ENCODE measurements around the gene DCPS. TPM values are rescaled to one million over a fixed set of nuclear protein-coding genes. Genes with fewer than 3 reads are reported as not detected.

Gene DCPS
- total and polyA plus RNA-seq, 7 experiments from 2014 or later: 11.0 to 39.2 (median 17.9) TPM

- Mint-ChIP-seq H3K36me3 (peaks cover 17 to 44% (median 34%) of the 10 kb centered on the region in 5 donors), H3K27me3 (no peaks in the 10 kb centered on the region), H3K9me3 (peaks cover 0 to 11% (median 5%) of the 10 kb centered on the region in 11 donors), H3K4me1 (peaks cover 39 to 50% (median 42%) of the 10 kb centered on the region in 7 donors), H3K4me3 (peak overlapping the region; percentile 55 to 77 (median 62)), H3K27ac (peak overlapping the region; percentile 7 to 92 (median 87))
- ATAC-seq (peak; percentile 79), DNase-seq (peak in 2 of 9 donors; percentile 21 to 27)
- CTCF ChIA-PET: interaction anchor here (0.6 to 2.6 kb wide), 7 partner anchors 8 to 191 kb away, joined by 3 to 7 read pairs (median 3); partner anchors contain the start of gene DCPS
- Histone ChIP-seq H3K9me3 (ENCODE audit: control insufficient read depth in 2 of 3, low read length in 3 of 3) (no peaks in the 10 kb centered on the region), H3K27ac (ENCODE audit: low read depth, low read length) (peak overlapping the region; percentile 62), H3K27me3 (ENCODE audit: control insufficient read depth in 2 of 2, insufficient read depth in 2 of 2, low read length in 2 of 2) (no peaks in the 10 kb centered on the region), H3K36me3 (ENCODE audit: control insufficient read depth in 2 of 3, insufficient read depth in 3 of 3, low read length in 3 of 3) (peaks cover 0 to 9% (median 0%) of the 10 kb centered on the region in 3 experiments), H3K4me1 (ENCODE audit: control insufficient read depth in 2 of 2, insufficient read depth in 2 of 2, low read length in 2 of 2) (peaks cover 24 to 25% of the 10 kb centered on the region in 2 donors), H3K4me3 (ENCODE audit: low read length) (peak overlapping the region; percentile 38)
- intact Hi-C loops (cut with micrococcal nuclease): loop anchor here in 1 of 2 donors (1.0 to 2.0 kb wide), 2 partner anchors 14 to 35 kb away; partner anchors contain the start of gene DCPS
- POLR2A ChIA-PET: interaction anchor here (0.8 to 2.6 kb wide), 4 partner anchors 14 to 101 kb away, joined by 3 to 14 read pairs (median 3); partner anchors contain the start of gene DCPS
Observed at GRCh38 chr11:126318574-126319373, 14.9 kb downstream of the DCPS start.

GRCh38 chr11:126319374-126319740, 15.5 kb downstream of the DCPS start:
- peaks cover 13 to 39% (median 29%) of the 10 kb centered on the region in 5 donors for H3K36me3 Mint-ChIP-seq
- H3K27ac Mint-ChIP-seq: peak overlapping the region; percentile 7 to 90 (median 84)
- DNase-seq: no peak
- no peaks in the 10 kb centered on the region for H3K9me3 ChIP-seq (ENCODE audit: control insufficient read depth in 2 of 3, low read length in 3 of 3)
- H3K27ac ChIP-seq (ENCODE audit: low read depth, low read length): no peak overlapping the region
- no peaks in the 10 kb centered on the region for H3K27me3 Mint-ChIP-seq
- H3K9me3 Mint-ChIP-seq: peaks cover 0 to 11% (median 5%) of the 10 kb centered on the region in 11 donors
- H3K4me3 ChIP-seq (ENCODE audit: low read length): no peak overlapping the region
- H3K4me1 ChIP-seq (ENCODE audit: control insufficient read depth in 2 of 2, insufficient read depth in 2 of 2, low read length in 2 of 2): peaks cover 24 to 25% of the 10 kb centered on the region in 2 donors
- ATAC-seq: no peak
- ChIA-PET CTCF (interaction anchor here (0.6 to 2.6 kb wide), 6 partner anchors 9 to 190 kb away, joined by 3 to 7 read pairs (median 4); no protein-coding TSS in a partner anchor), POLR2A (interaction anchor here (0.9 to 2.6 kb wide), 2 partner anchors 9 to 15 kb away, joined by 3 to 14 read pairs; partner anchors contain the start of gene DCPS)
- peaks cover 0 to 5% (median 0%) of the 10 kb centered on the region in 3 experiments for H3K36me3 ChIP-seq (ENCODE audit: control insufficient read depth in 2 of 3, insufficient read depth in 3 of 3, low read length in 3 of 3)
- intact Hi-C loops (cut with micrococcal nuclease): loop anchor here in 1 of 2 donors (2.0 kb wide), 1 partner anchor 15 kb away; the partner anchor contains the start of gene DCPS
- peak overlapping the region in 7 of 10 donors; percentile 7 to 62 (median 44) for H3K4me3 Mint-ChIP-seq
- H3K27me3 ChIP-seq (ENCODE audit: control insufficient read depth in 2 of 2, insufficient read depth in 2 of 2, low read length in 2 of 2): no peaks in the 10 kb centered on the region
- peaks cover 33 to 48% (median 42%) of the 10 kb centered on the region in 7 donors for H3K4me1 Mint-ChIP-seq

GRCh38 chr11:126322996-126323395, 19.1 kb downstream of the DCPS start:
- H3K9me3 Mint-ChIP-seq: no peaks in the 10 kb centered on the region
- ChIA-PET POLR2A (interaction anchor here (0.7 kb wide), 1 partner anchor 10 kb away, joined by 9 read pairs; no protein-coding TSS in a partner anchor), CTCF (interaction anchor here (0.6 kb wide), 1 partner anchor 366 kb away, joined by 3 read pairs; no protein-coding TSS in a partner anchor)
- Histone ChIP-seq H3K27ac (ENCODE audit: low read depth, low read length) (no peak overlapping the region), H3K4me3 (ENCODE audit: low read length) (no peak overlapping the region), H3K9me3 (ENCODE audit: control insufficient read depth in 2 of 3, low read length in 3 of 3) (no peaks in the 10 kb centered on the region), H3K4me1 (ENCODE audit: control insufficient read depth in 2 of 2, insufficient read depth in 2 of 2, low read length in 2 of 2) (peaks cover 16 to 17% of the 10 kb centered on the region in 2 donors), H3K36me3 (ENCODE audit: control insufficient read depth in 2 of 3, insufficient read depth in 3 of 3, low read length in 3 of 3) (peaks cover 0 to 5% (median 0%) of the 10 kb centered on the region in 3 experiments), H3K27me3 (ENCODE audit: control insufficient read depth in 2 of 2, insufficient read depth in 2 of 2, low read length in 2 of 2) (no peaks in the 10 kb centered on the region)
- ATAC-seq (no peak), DNase-seq (no peak)
- peaks cover 8 to 31% (median 10%) of the 10 kb centered on the region in 5 donors for H3K36me3 Mint-ChIP-seq
- H3K4me3 Mint-ChIP-seq: no peak overlapping the region
- no peaks in the 10 kb centered on the region for H3K27me3 Mint-ChIP-seq
- peaks cover 18 to 50% (median 39%) of the 10 kb centered on the region in 7 donors for H3K4me1 Mint-ChIP-seq
- intact Hi-C loops (cut with micrococcal nuclease): no loop called here
- H3K27ac Mint-ChIP-seq: no peak overlapping the region

GRCh38 chr11:126327281-126328000, 23.6 kb downstream of the DCPS start:
- Mint-ChIP-seq H3K27ac (peak overlapping the region in 2 of 9 donors; percentile 20 to 76), H3K36me3 (peaks cover 0 to 33% (median 5%) of the 10 kb centered on the region in 5 donors)
- ATAC-seq: no peak

GRCh38 chr11:126328001-126328390, 24.1 kb downstream of the DCPS start:
- H3K9me3 ChIP-seq (ENCODE audit: control insufficient read depth in 2 of 3, low read length in 3 of 3): no peaks in the 10 kb centered on the region
- peaks cover 0 to 33% (median 5%) of the 10 kb centered on the region in 5 donors for H3K36me3 Mint-ChIP-seq
- intact Hi-C loops (cut with micrococcal nuclease): no loop called here
- H3K9me3 Mint-ChIP-seq: no peaks in the 10 kb centered on the region
- ChIA-PET POLR2A (no interaction called here), CTCF (no interaction called here)
- no peak overlapping the region for H3K4me3 Mint-ChIP-seq
- H3K4me1 Mint-ChIP-seq: peaks cover 3 to 34% (median 17%) of the 10 kb centered on the region in 7 donors
- no peak overlapping the region for H3K4me3 ChIP-seq (ENCODE audit: low read length)
- no peak for DNase-seq
- peaks cover 0 to 34% (median 10%) of the 10 kb centered on the region in 3 experiments for H3K36me3 ChIP-seq (ENCODE audit: control insufficient read depth in 2 of 3, insufficient read depth in 3 of 3, low read length in 3 of 3)
- no peaks in the 10 kb centered on the region for H3K27me3 Mint-ChIP-seq
- no peak for ATAC-seq
- H3K27me3 ChIP-seq (ENCODE audit: control insufficient read depth in 2 of 2, insufficient read depth in 2 of 2, low read length in 2 of 2): no peaks in the 10 kb centered on the region
- peak overlapping the region in 1 of 9 donors; percentile 76 for H3K27ac Mint-ChIP-seq
- peaks cover 0 to 7% of the 10 kb centered on the region in 2 donors for H3K4me1 ChIP-seq (ENCODE audit: control insufficient read depth in 2 of 2, insufficient read depth in 2 of 2, low read length in 2 of 2)
- H3K27ac ChIP-seq (ENCODE audit: low read depth, low read length): no peak overlapping the region

More at GRCh38 chr11:126327281-126328000, 23.6 kb downstream of the DCPS start:
- H3K27ac ChIP-seq (ENCODE audit: low read depth, low read length): no peak overlapping the region
- peaks cover 0 to 30% (median 9%) of the 10 kb centered on the region in 3 experiments for H3K36me3 ChIP-seq (ENCODE audit: control insufficient read depth in 2 of 3, insufficient read depth in 3 of 3, low read length in 3 of 3)
- H3K4me1 ChIP-seq (ENCODE audit: control insufficient read depth in 2 of 2, insufficient read depth in 2 of 2, low read length in 2 of 2): peaks cover 0 to 7% of the 10 kb centered on the region in 2 donors
- intact Hi-C loops (cut with micrococcal nuclease): no loop called here
- no peak overlapping the region for H3K4me3 Mint-ChIP-seq
- no peaks in the 10 kb centered on the region for H3K9me3 Mint-ChIP-seq
- DNase-seq: no peak
- ChIA-PET CTCF (no interaction called here), POLR2A (no interaction called here)
- H3K27me3 ChIP-seq (ENCODE audit: control insufficient read depth in 2 of 2, insufficient read depth in 2 of 2, low read length in 2 of 2): no peaks in the 10 kb centered on the region
- no peaks in the 10 kb centered on the region for H3K27me3 Mint-ChIP-seq
- no peaks in the 10 kb centered on the region for H3K9me3 ChIP-seq (ENCODE audit: control insufficient read depth in 2 of 3, low read length in 3 of 3)
- no peak overlapping the region for H3K4me3 ChIP-seq (ENCODE audit: low read length)
- H3K4me1 Mint-ChIP-seq: peaks cover 3 to 33% (median 17%) of the 10 kb centered on the region in 7 donors

- Mint-ChIP-seq H3K4me3 (no peak overlapping the region), H3K9me3 (no peaks in the 10 kb centered on the region), H3K27ac (peak overlapping the region in 1 of 9 donors; percentile 76), H3K4me1 (peaks cover 3 to 38% (median 17%) of the 10 kb centered on the region in 7 donors), H3K36me3 (peaks cover 3 to 37% (median 9%) of the 10 kb centered on the region in 5 donors), H3K27me3 (no peaks in the 10 kb centered on the region)
- Histone ChIP-seq H3K36me3 (ENCODE audit: control insufficient read depth in 2 of 3, insufficient read depth in 3 of 3, low read length in 3 of 3) (peaks cover 0 to 38% (median 10%) of the 10 kb centered on the region in 3 experiments), H3K27ac (ENCODE audit: low read depth, low read length) (no peak overlapping the region), H3K9me3 (ENCODE audit: control insufficient read depth in 2 of 3, low read length in 3 of 3) (no peaks in the 10 kb centered on the region), H3K4me1 (ENCODE audit: control insufficient read depth in 2 of 2, insufficient read depth in 2 of 2, low read length in 2 of 2) (peaks cover 0 to 7% of the 10 kb centered on the region in 2 donors), H3K27me3 (ENCODE audit: control insufficient read depth in 2 of 2, insufficient read depth in 2 of 2, low read length in 2 of 2) (no peaks in the 10 kb centered on the region), H3K4me3 (ENCODE audit: low read length) (no peak overlapping the region)
- intact Hi-C loops (cut with micrococcal nuclease): no loop called here
- ATAC-seq: no peak
- POLR2A ChIA-PET: no interaction called here
- DNase-seq: no peak
- CTCF ChIA-PET: no interaction called here
Observed at GRCh38 chr11:126328444-126328843, 24.6 kb downstream of the DCPS start.

Measured in naive thymus-derived CD4-positive, alpha-beta T cell (primary cell).